GM12878 (cell line): Measurements from ENCODE around the gene AP1G2. TPM values are rescaled to one million over a fixed set of nuclear protein-coding genes. Genes with fewer than 3 reads are reported as not detected.

Source experiments
- ATAC-seq: fragments of 200-7000 bp; cut with Tn5 transposase; 3 replicates; pipeline ENCODE4 v1.9.1; 2020; ENCODE audit warnings: mild to moderate bottlenecking, moderate library complexity
- BruUV-seq: library from RNA; stranded (reverse); fragments of 400-500 nt; replicated peaks from 2 replicates; lab custom pipeline; 2021; lab: Mats Ljungman, UMichigan
- CTCF ChIA-PET: fragments of 300-600 bp; sonication (Branson Sonifier 250); formaldehyde crosslinking; extraction: SDS; loops from one replicate; lab custom pipeline; 2021; ENCODE audit warnings: inconsistent platforms; lab: Yijun Ruan, JAX
- POLR2A ChIA-PET: fragments of 350-600 bp; formaldehyde crosslinking; extraction: SDS; loops from one replicate; lab custom pipeline; 2021; ENCODE audit warnings: inconsistent platforms; lab: Charles Lee
- RAD21 ChIA-PET: fragments of 300-600 bp; sonication (Branson Sonifier 250); formaldehyde crosslinking; loops from one replicate; lab custom pipeline; 2023; ENCODE audit warnings: antibody characterized with exemption; ENCODE audit not compliant: unreplicated experiment; lab: Charles Lee
- SMC1A ChIA-PET: fragments of 300-600 bp; sonication (Branson Sonifier 250); formaldehyde crosslinking; loops from one replicate; lab custom pipeline; 2023; ENCODE audit not compliant: unreplicated experiment, uncharacterized antibody; lab: Charles Lee
- DNase-seq: peaks from one replicate; pipeline ENCODE4 v3.0.0-alpha.2; 2011; ENCODE audit warnings: low read depth, low spot score
- FAIRE-seq: peaks from 3 replicates; lab custom pipeline; 2011; peaks lifted over from hg19 to GRCh38; lab: Jason Lieb, UNC
- H2AFZ ChIP-seq: 2 replicates; pipeline ENCODE4 v1.6.0; 2011; ENCODE audit warnings: low read depth, low read length, control low read depth; ENCODE audit not compliant: control insufficient read depth
- H3K27ac ChIP-seq: 2 replicates; pipeline ENCODE4 v1.5.1; 2011; ENCODE audit warnings: control low read depth; ENCODE audit not compliant: control insufficient read depth, insufficient read depth
- H3K27me3 ChIP-seq, 2 experiments: replicated peaks in 1 of 2; 2 replicates each; pipeline versions ENCODE4 v1.6.0 to v1.6.1; 2011; ENCODE audit warnings: low read length in 1 of 2; ENCODE audit not compliant: control insufficient read depth in 2 of 2, insufficient read depth in 2 of 2
- H3K36me3 ChIP-seq, 2 experiments: 2 replicates each; pipeline ENCODE4 v1.5.1; 2011; ENCODE audit warnings: low read length in 1 of 2; ENCODE audit not compliant: control insufficient read depth in 2 of 2, insufficient read depth in 2 of 2
- H3K4me1 ChIP-seq: 2 replicates; pipeline ENCODE4 v1.6.1; 2011; ENCODE audit warnings: mild to moderate bottlenecking, low read length, moderate library complexity, mixed read lengths; ENCODE audit not compliant: control insufficient read depth, insufficient read depth
- H3K4me2 ChIP-seq: 2 replicates; pipeline ENCODE4 v1.6.0; 2011; ENCODE audit warnings: control low read depth; ENCODE audit not compliant: control insufficient read depth, insufficient read depth
- H3K4me3 ChIP-seq: fragments of 200-600 bp; sonication (generic); 2 replicates; pipeline ENCODE4 v1.5.1; 2016
- H3K79me2 ChIP-seq: 2 replicates; pipeline ENCODE4 v1.6.0; 2011; ENCODE audit warnings: low read length; ENCODE audit not compliant: control insufficient read depth, insufficient read depth
- H3K9ac ChIP-seq: 2 replicates; pipeline ENCODE4 v1.8.0; 2011; ENCODE audit warnings: low read length, control low read depth, mixed read lengths; ENCODE audit not compliant: control insufficient read depth, insufficient read depth
- H3K9me3 ChIP-seq: replicated peaks from 3 replicates; pipeline ENCODE4 v1.5.1; 2011; ENCODE audit warnings: mild to moderate bottlenecking, low read length; ENCODE audit not compliant: control insufficient read depth, insufficient read depth
- H4K20me1 ChIP-seq: 2 replicates; pipeline ENCODE4 v1.6.0; 2011; ENCODE audit not compliant: control insufficient read depth, insufficient read depth
- BCLAF1 ChIP-seq: fragments of 450-650 bp; IDR thresholded peaks from 2 replicates; pipeline ENCODE4 v1.6.1; 2017; ENCODE audit warnings: antibody characterized with exemption, mild to moderate bottlenecking, moderate library complexity
- DPF2 ChIP-seq: fragments of 450-650 bp; IDR thresholded peaks from 2 replicates; pipeline ENCODE4 v1.6.1; 2017; ENCODE audit warnings: mild to moderate bottlenecking
- E4F1 ChIP-seq: fragments of 450-650 bp; IDR thresholded peaks from 2 replicates; pipeline ENCODE4 v1.6.1; 2018; ENCODE audit warnings: borderline replicate concordance, mild to moderate bottlenecking; ENCODE audit not compliant: partially characterized antibody
- EP300 ChIP-seq, 2 experiments: fragments of 150-350 bp in 1 of 2; IDR thresholded peaks; 2 replicates each; pipeline ENCODE4 v1.6.1; 2011 to 2012; ENCODE audit warnings: low read depth in 2 of 2, low read length in 2 of 2, borderline replicate concordance in 1 of 2, improper control_type of control experiment in 1 of 2, inconsistent platforms in 1 of 2; ENCODE audit not compliant: control insufficient read depth in 1 of 2
- HDAC2 ChIP-seq: fragments of 200-600 bp; sonication (generic); IDR thresholded peaks from 2 replicates; pipeline ENCODE4 v1.6.1; 2017
- HDAC6 ChIP-seq: fragments of 200-600 bp; sonication (generic); IDR thresholded peaks from one replicate; pipeline ENCODE4 v1.8.0; 2017; ENCODE audit warnings: antibody characterized with exemption; ENCODE audit not compliant: unreplicated experiment
- IRF3 ChIP-seq: fragments of 450-650 bp; IDR thresholded peaks from 2 replicates; pipeline ENCODE4 v1.6.1; 2014; ENCODE audit warnings: mild to moderate bottlenecking
- JUNB ChIP-seq: IDR thresholded peaks from 2 replicates; pipeline ENCODE4 v1.6.1; 2016; ENCODE audit warnings: antibody characterized with exemption, mild to moderate bottlenecking
- MYB ChIP-seq: fragments of 150-350 bp; IDR thresholded peaks from 2 replicates; pipeline ENCODE4 v1.6.1; 2014; ENCODE audit warnings: mild to moderate bottlenecking, low read depth, low read length, borderline replicate concordance
- NR2C2 ChIP-seq: IDR thresholded peaks from 2 replicates; pipeline ENCODE4 v1.6.1; 2011; ENCODE audit warnings: borderline replicate concordance, low read depth; ENCODE audit not compliant: control insufficient read depth, insufficient read length
- NR2F1 ChIP-seq: fragments of 450-650 bp; conservative IDR thresholded peaks from 2 replicates; pipeline ENCODE4 v1.6.1; 2017; ENCODE audit warnings: mild to moderate bottlenecking
- POLR2A ChIP-seq: IDR thresholded peaks from 2 replicates; pipeline ENCODE4 v1.6.1; 2011; ENCODE audit warnings: low read depth, mild to moderate bottlenecking, low read length
- RBBP5 ChIP-seq: fragments of 200-600 bp; sonication (generic); conservative IDR thresholded peaks from 2 replicates; pipeline ENCODE4 v1.6.1; 2016
- SRF ChIP-seq, 2 experiments: IDR thresholded peaks; 2 replicates each; pipeline ENCODE4 v1.6.1; 2011; ENCODE audit warnings: low read depth in 2 of 2, low read length in 2 of 2, mild to moderate bottlenecking in 1 of 2, moderate library complexity in 1 of 2
- ZBED1 ChIP-seq: IDR thresholded peaks from 2 replicates; pipeline ENCODE4 v1.6.1; 2016; ENCODE audit warnings: borderline replicate concordance
- ZNF622 ChIP-seq: fragments of 450-650 bp; IDR thresholded peaks from 2 replicates; pipeline ENCODE4 v1.6.1; 2017; ENCODE audit warnings: mild to moderate bottlenecking, inconsistent platforms
- WGBS: methylation state at CpG from one replicate; pipeline ENCODE4 v1.1.6; 2016; ENCODE audit warnings: low lambda C conversion rate; ENCODE audit not compliant: insufficient replicate concordance, insufficient coverage; ENCODE audit errors: missing lambda C conversion rate; 5-methylcytosine and 5-hydroxymethylcytosine counted together
- in situ Hi-C: fragments of 300-500 bp; cut with MboI; formaldehyde crosslinking; loops from 9 replicates; pipeline ENCODE4 v1.14.3; 2018; ENCODE audit warnings: mixed read lengths
- intact Hi-C: fragments of 100-400 bp; cut with micrococcal nuclease; formaldehyde crosslinking; loops from one replicate; pipeline ENCODE4 v1.14.2; 2022; ENCODE audit not compliant: unreplicated experiment
- polyA plus RNA-seq, 11 experiments: library from polyadenylated mRNA; depleted of rRNA in 4 of 11; unstranded in 6 of 11; stranded (reverse) in 5 of 11; fragments of >200 nt; fragmentation: Nextera tagmentation in 4 of 11; fragmentation: Illumina TruSeq in 1 of 11; extraction: Ambion mirVana in 4 of 11; extraction: Trizol in 1 of 11; gene quantifications; 1 replicate in 1 of 11; 2 replicates in 10 of 11; pipeline versions ENCODE4 v1.2.1 to v1.2.3, GENCODE V29; 2011 to 2016; ENCODE audit warnings: inconsistent platforms in 2 of 11, missing spikeins in 2 of 11, low read depth in 1 of 11
- total RNA-seq, 4 experiments: library from RNA; depleted of rRNA in 3 of 4; stranded (reverse); fragments of >200 nt in 3 of 4; fragmentation: Illumina TruSeq in 1 of 4; extraction: Trizol in 1 of 4; gene quantifications; 2 replicates each; pipeline versions ENCODE4 v1.2.1 to v1.2.3, GENCODE V29; 2013 to 2021

AP1G2 gene
- total and polyA plus RNA-seq, 10 of the 15 experiments (the other 5 are each of a cell fraction or from before 2014, with no cell fraction given): 41.5 to 146 (median 103) TPM

- ChIA-PET CTCF (interaction anchor here (0.6 to 13.1 kb wide), 9 partner anchors 12 to 875 kb away, joined by 3 to 436 read pairs (median 8); partner anchors contain the start of genes AP1G2 and NGDN), SMC1A (interaction anchor here (0.6 to 9.7 kb wide), 6 partner anchors 12 to 244 kb away, joined by 3 to 124 read pairs (median 4); partner anchors contain the start of gene AP1G2), RAD21 (interaction anchor here (0.6 to 1.5 kb wide), 4 partner anchors 12 to 257 kb away, joined by 3 to 10 read pairs (median 6); partner anchors contain the start of gene AP1G2), POLR2A (interaction anchor here (0.8 to 1.3 kb wide), 6 partner anchors 11 to 235 kb away, joined by 3 to 8 read pairs (median 4); partner anchors contain the start of genes AP1G2 and PABPN1)
- ATAC-seq (peak; percentile 85), FAIRE-seq (peak; percentile 73), DNase-seq (peak; percentile 72)
- Histone ChIP-seq H3K4me3 (peak within 1 kb of the TSS; percentile 82), H3K36me3 (peaks cover 4 to 12% of the 10 kb centered on the region in 2 experiments; a peak in 3 of 4 replicates), H3K79me2 (peaks cover 26% of the 10 kb centered on the region), H3K4me2 (peak within 1 kb of the TSS; percentile 85), H4K20me1 (no peaks in the 10 kb centered on the region), H3K9ac (peak within 1 kb of the TSS; percentile 79), H3K4me1 (peaks cover 3% of the 10 kb centered on the region), H3K27me3 (no peaks in the 10 kb centered on the region), H2AFZ (peak within 1 kb of the TSS; percentile 96), H3K9me3 (no peaks in the 10 kb centered on the region), H3K27ac (peak within 1 kb of the TSS; percentile 76)
- BruUV-seq: TSS peak; percentile 88
- in situ Hi-C loops (loop anchor here (5.0 kb wide), 2 partner anchors 79 to 234 kb away; partner anchors contain the start of gene PABPN1), intact Hi-C loops (loop anchor here (5.0 kb wide), 1 partner anchor 234 kb away; the partner anchor contains the start of gene PABPN1)
- WGBS: 1% methylated on average over 54 of the region's 54 CpGs
- peak; percentile 29; the same call in 1 of the 2 replicates for TF ChIP-seq DPF2
- TF ChIP-seq ZBED1: no peak
- TF ChIP-seq SRF (IDR thresholded peaks at IDR 0.05; ENCODE audit: low read depth in 2 of 2, low read length in 2 of 2): peak in 1 of 2 experiments; percentile 67; a peak in 1 of 4 replicates
- TF ChIP-seq NR2C2: no peak
- peak; percentile 71 for TF ChIP-seq NR2F1
- no peak for TF ChIP-seq IRF3
- peak; percentile 98 for TF ChIP-seq POLR2A
- no peak for TF ChIP-seq HDAC2
- peak; percentile 79 for TF ChIP-seq E4F1
- no peak for TF ChIP-seq ZNF622
- no peak for TF ChIP-seq MYB
- no peak for TF ChIP-seq RBBP5
- no peak for TF ChIP-seq HDAC6
- peak in 1 of 2 experiments; percentile 38; a peak in 2 of 4 replicates for TF ChIP-seq EP300 (IDR thresholded peaks at IDR 0.05; ENCODE audit: borderline replicate concordance in 1 of 2, control insufficient read depth in 1 of 2, low read depth in 2 of 2, low read length in 2 of 2)
- no peak for TF ChIP-seq JUNB
- no peak for TF ChIP-seq BCLAF1
Measured at GRCh38 chr14:23555882-23556699, 11.5 kb downstream of the AP1G2 start, which contains the start of gene THTPA. THTPA (plus strand) TSS chr14:23556271; CDS start chr14:23556758, 487 bp downstream.
